GM18526 (cell line): Measurements from ENCODE around the gene CELSR1.

Experiments
- POLR2A ChIP-seq: IDR thresholded peaks from 3 replicates; pipeline ENCODE4 v1.6.1; 2011; ENCODE audit not compliant: insufficient read length; ENCODE audit errors: extremely low read depth

Gene CELSR1

GRCh38 chr22:46381731-46382130 is 155.7 kb downstream of the CELSR1 start:
- TF ChIP-seq POLR2A = no peak

- no peak for TF ChIP-seq POLR2A
These were observed 156.3 kb downstream of the CELSR1 start for GRCh38 chr22:46381142-46381541.

GRCh38 chr22:46380581-46380980 is 156.8 kb downstream of the CELSR1 start:
- no peak for TF ChIP-seq POLR2A

DNA sequence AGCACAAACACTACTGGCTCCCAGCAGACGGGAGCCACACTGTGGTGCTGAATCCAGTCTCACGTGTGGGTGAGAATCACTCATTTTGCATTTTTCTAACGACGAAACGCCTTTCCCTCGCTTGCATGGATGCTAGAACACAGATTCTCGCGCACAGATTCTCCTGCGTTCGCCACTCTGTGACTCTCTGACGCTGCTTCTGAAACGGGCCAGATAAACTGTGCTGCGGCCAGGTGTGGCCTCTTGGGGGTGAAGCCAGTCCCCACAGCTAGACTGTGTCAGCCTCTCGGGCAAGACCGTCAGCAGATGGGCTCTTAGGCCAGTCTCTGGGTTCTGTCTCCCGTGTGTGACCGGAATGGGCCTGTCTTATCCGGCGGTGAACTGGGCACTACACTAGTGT is 157.4 kb downstream of the CELSR1 start:
- no peak for TF ChIP-seq POLR2A

DNA sequence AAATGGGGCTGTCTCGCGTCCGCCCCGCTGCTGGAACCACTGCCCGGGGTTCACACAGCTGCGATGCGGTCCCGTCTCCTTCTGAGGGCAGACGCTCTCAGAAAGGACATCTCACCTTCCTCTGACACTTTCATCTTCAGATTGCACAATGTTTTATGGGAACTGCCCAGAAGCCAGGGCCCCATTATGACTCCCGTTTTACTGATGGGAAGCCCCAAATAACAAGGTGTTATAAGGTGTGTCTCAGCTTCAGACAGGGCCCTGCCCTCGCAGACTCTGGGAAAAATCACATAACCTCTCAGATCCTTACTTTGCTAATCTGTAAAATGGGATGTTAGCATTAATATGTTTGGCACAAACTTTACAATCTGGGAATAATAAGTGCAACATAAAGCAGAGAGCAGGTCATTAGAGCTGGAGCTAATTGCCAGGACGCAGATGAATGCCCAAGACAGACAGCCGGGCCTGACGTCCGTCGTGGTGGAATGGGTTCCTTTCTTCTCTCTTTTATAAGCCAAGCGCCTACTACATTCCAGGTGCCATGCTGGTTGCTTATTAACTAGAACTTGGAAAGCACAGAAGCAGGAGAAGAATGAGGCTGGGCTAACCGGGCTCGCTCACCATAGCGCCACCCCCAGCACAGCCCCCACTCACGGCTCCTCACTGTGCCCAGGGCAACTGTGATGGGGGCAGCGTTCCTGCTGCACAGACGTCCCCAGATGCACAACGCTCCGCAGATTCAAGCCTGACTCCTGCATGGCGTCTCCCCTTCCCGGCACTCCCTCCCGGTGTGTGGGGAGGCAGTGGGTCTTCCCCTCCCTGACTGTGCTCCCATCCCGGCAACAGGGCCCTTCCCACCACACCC is 158.1 kb downstream of the CELSR1 start:
- TF ChIP-seq POLR2A = no peak

DNA sequence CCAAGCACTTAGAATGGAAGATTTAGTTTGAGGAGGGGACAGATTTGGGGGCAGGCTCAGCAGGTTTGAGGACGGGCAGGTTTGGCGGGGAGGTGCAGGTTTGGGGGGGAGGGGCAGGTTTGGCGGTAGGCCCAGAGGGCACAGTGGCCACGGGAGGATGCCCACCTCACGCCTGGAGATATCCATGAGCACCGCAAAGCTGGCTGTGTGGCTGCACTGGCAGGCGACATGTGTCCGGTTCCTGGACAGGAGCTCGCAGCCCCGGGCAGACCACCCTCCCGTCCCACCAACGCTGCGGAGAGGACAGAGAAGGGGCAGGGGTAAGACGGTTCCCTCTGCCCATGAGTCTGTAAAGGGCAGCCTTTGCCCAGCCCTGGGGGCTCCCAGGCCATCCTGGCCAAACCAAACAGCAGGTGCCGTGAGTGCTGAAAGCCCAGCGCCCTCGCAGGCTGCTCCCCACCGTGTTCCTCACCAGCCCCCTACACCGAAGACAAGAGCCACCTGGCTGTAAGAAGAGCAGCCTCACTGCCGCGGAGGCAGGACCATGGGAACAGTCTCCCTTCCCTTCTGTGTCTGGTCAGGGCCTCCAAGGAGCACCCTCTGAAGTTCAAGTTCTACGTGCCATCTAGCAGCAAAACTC is 158.9 kb downstream of the CELSR1 start:
- TF ChIP-seq POLR2A = no peak

DNA sequence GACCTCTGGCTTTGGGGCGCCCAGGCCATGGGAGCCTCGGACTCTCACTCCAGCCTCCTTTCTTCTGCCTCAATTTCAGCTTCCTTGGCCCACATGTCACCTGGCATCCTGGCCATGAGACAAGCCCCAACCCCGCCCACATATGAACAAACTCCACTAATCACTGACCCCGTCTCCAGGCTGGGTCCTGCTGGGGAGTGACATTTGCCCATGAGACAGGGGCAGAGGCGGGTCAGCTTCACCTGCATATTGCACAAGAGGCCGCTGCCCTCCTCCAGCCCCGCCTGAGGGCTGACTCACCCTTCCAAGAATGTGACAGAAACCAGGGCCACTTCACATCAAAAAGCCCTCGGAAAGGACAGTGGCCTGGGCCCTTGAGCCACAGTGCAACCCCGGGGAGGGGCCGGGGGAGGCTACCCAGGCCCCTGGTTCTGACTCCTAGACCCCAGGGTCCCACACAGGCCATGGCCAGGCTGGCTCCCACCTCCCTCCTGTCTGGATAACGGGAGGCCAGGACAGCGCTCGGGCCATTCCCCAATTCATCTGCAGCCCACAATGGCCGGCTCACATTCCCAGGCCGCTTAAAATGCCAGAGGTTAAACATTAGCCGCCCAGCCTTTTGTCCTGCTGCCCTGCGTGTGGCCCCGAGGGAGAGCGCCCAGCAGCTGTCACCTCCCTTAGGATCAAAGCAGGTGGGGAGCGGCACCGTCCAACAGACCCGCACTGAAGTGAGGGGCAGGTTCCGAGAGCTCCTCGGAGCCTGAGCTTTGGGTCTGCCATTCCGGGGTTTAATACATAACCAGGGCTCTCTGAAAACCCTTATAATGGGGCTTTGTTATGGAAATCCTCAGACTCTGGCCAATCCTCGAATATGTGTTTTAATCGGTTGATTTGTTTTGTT is 159.6 kb downstream of the CELSR1 start:
- no peak for TF ChIP-seq POLR2A

DNA sequence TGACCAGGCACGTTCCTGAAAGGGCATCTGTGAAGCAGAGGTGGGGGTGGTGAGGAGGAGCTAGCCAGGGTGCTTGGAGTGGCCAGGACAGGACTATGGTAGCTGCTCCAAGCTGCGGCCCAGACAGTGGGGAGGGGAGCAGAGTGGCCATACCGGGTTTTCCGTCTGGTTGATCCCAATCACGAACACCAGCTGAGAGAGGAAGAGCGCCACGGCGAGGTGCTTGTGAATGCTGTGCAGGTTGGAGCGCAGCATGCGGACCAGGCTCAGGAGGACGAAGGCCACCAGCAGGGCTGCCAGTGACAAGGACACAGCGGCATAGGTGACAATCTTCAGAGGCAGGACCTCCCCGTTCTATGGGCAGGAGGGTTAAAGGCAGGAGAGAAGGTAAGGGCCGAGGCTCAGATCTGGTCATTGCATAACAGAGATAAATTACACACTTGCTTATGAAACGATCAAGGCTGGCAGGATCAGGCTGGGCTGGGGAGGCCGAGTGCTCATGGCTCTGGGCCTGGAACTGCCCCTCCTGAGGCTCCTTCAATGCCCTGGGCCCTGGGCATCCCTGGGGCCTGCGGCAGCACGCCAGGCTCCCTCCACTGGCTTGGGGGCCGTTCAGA is 160.4 kb downstream of the CELSR1 start:
- TF ChIP-seq POLR2A = no peak

GRCh38 chr22:46376111-46376510 is 161.3 kb downstream of the CELSR1 start:
- TF ChIP-seq POLR2A = no peak

DNA sequence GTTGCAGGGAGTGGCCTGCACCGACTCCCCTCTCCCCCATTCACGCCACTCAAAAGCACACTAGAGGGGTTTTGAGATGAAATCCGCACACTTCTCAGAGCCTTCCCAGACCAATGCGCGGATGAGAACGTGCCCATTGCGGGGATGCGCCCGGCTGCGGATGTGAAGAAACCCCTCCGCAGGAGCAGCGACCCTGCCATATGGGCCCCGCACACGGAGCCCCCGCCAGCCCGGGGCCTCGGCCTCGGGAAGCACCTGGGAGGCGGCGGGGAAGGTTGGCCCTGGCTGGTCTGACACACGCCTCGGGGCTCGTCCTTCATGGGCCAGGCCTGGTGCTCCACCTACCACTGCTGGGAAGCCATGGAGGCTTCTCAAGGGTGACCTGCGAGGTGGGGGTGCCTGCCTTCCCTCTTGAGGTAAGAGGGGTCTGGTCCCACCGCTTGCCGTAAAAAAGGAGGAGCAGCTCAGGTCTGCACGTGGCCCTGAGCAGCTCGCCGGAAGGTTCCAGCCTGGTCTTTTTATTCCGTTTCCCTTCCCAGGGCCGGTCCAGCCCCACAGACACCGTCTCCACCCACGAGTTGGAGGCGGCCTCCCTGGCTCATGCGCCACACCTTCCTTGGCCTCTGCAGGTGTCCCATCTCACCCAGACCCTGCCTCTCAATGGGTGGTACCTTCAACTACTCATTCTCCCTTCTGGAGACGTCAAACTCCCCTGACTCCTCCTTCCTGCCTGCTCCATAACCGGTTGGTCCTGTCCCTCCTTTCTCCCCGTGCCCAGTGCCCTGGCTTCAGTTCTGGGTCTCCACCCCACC is 162.6 kb downstream of the CELSR1 start:
- no peak for TF ChIP-seq POLR2A

DNA sequence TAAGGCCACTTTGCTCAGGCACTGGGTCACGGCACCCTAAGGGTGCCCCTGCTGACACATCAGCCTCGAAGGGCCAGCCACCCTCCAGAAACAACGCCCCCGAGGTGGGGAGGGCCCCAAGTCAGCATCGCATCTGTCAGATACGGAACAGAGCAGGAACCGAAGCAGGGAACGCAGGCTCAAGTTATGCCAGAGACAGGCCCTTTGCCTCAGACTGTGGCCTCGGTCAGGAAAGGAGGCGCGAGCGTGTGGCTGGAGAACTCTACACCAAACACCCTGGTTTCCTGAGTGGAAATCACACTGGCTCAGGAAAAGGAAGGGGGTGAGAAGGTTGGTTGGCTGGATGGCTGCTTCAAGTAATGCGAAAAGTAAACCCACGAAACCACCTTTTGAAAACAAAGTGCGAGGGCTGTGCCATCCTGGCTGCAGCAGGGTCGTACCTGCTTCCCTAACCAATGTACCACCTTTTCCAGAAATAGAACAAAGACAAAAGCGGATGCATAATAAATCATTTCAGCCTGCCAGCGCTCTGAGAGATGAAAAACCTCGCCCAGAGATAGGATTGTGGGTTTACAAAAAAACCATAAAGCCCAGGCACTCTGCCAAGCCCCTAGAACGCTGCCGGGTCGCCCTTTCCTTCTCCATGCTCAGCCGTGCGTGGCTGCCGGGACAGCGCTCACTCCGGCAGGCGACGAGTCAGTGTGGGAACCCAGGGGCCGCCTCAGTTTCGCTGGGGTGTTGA is 163.3 kb downstream of the CELSR1 start:
- no peak for TF ChIP-seq POLR2A

DNA sequence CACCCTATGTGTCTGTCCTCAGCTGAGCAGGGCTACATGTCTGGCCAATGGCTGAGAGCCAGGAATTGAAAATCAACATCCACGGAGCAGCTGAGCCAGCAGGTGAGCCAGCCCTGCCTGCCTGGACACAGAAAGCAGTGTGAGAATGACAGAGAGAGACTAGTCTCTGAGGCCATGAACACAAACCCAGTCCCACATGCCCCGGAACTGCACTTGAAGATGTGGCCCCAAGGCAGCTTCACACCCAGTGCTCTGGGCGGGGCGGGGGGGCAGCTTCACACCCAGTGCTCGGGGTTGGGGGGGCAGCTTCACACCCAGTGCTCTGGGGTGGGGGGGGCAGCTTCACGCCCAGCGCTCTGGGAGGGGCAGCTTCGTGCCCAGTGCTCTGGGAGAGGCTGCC is 164.3 kb downstream of the CELSR1 start:
- no peak for TF ChIP-seq POLR2A

GRCh38 chr22:46372686-46373085 is 164.7 kb downstream of the CELSR1 start:
- TF ChIP-seq POLR2A = no peak
